HG02678 (cell line): ENCODE results near the gene RASAL3.

Experiments
- ATAC-seq: cut with Tn5 transposase; IDR thresholded peaks from one replicate; pipeline ENCODE4 v1.9.1; 2021; ENCODE audit warnings: mild to moderate bottlenecking, moderate library complexity; ENCODE audit not compliant: unreplicated experiment

Gene RASAL3

DNA sequence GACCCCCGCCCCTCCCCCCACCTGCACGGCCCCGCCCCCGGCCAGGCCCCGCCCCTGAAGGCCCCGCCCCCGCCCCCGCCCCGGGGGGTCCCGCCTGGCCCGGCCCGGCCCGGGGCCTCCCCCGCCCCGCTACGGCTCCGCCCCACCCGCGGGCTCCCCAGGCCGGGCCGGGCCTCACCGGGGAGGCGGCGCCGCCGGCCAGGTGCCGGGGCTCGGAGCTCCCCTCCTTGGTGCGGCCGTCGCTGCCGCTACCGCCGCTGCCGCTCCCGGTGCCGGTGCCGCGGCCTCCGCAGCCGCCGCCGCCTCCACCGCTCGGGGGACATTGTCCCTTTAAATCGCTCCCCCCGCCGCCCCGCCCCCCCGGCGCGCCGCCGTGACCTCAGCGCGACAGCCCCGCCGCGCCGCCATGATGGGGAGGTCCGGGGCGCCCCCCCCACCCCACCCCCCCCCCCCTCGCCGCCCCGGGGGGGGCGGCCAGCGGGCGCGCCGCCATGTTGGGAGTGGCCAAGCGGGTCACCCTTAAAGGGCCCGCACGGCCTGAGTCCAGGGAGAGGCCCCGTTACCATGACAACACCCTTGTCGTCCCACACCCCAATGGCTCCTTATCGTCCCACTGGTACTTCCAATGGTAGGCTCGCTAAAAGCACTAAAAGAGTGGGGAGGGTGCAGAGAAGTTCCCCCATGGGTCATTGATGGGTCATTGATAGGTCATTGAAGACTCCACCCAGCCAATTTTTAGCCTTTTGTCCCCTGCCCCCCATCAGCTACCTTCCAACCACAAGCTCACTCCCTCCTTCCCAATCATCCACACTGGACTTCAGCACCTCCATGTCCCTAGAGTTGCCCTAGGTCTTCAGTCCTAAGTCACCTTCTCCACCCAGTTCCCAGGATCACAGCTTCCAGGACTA is 14.5 kb downstream of the RASAL3 start, which contains the start of gene WIZ:
TSS of gene WIZ (minus strand) at position 337 of the 908 bp plus-strand sequence. CDS start 1,649 bp downstream, outside the sequence.
- ATAC-seq: peak; percentile 51

DNA sequence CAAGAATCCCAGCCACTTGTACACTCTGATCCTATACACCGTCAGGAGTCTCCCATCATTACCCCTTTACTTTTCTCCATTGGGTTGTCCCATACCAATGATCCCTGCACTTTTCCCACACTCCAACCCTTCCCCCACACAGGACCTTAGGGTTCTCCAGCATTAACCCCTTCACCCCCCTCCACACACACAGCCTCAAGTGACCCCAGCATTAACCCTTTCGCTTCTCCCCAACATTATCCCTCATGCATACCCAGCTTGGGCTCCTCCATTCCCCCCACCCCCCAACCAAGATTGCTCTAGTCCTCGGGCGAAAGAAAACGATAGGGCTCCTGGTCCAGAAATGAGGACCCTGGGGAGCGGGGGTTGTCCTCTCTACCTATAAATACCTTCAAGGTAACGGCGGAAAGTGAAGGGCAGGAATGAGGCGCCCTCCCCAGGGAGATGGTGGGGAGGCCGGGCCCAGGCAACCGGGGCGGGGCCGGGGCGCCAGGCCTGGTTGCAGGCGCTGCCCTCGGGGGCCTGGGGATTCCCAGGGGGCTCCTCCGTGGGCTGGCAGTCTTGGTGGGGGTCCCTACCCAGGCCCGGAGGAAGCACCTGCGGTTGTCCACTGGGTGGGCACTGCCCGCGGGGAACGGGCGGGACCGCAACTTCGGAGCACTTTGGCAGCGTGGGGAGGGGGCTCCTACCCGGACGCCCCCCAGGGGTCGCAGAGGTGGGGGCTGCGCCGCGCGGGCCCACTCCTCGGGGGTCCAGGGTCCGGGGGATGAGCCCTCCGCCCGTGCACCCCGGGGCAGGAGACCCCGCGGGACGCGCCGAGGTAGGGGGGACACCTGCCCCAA is 15.3 kb downstream of the RASAL3 start:
- ATAC-seq: peak; percentile 8

DNA sequence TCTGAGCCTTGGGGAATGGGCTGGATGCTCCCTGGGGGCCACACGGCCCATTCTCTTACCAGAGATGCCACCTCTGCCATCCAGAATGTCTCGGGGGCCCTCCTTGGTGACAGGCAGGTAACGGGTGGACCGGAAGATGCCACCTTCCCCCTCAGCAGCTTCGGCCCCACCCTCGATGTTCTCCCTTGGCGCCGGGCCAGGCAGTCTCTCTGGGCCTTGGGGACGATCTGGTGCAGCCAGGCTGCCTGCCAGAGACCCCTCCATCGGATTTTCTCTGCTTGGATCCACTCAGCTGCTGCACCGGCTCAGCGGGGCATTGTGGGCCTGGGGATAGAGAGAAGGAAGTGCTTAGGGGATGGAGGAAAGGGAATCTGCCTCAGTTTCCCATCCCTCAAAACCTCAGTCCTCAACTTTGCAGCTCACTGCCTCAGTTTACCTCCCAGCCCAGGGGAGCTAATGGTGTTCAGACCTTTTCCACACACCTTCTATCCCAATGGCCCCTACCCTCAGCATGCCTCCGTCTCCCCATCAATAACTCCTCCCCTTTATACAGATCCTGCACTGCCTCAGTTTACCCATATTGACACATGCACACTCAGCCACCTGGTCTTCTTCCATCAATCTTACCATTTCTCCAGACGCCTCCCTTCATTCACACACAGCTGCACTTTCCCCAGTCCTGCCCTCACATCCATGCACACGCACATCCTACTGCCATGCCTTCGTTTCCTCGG is 16.1 kb downstream of the RASAL3 start:
- no peak for ATAC-seq

DNA sequence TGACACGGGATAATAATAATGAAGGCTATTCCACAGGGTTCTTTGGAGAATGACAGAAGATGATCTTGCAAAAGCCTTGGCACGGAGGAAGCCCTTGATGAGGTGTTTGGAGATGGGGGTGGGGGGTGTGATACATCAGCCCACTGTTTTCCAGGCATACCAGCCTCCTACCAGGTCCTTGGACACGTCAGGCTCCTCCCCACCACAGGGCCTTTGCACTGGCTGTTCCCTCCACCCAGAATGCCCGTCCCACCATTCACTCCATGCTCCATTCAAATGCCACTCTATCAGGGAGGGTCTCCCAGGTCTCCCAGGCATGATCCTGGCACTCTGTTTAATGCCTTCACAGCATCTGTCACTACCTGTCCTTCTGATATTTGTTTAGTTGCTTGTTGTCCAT is 17.3 kb downstream of the RASAL3 start:
- no peak for ATAC-seq

DNA sequence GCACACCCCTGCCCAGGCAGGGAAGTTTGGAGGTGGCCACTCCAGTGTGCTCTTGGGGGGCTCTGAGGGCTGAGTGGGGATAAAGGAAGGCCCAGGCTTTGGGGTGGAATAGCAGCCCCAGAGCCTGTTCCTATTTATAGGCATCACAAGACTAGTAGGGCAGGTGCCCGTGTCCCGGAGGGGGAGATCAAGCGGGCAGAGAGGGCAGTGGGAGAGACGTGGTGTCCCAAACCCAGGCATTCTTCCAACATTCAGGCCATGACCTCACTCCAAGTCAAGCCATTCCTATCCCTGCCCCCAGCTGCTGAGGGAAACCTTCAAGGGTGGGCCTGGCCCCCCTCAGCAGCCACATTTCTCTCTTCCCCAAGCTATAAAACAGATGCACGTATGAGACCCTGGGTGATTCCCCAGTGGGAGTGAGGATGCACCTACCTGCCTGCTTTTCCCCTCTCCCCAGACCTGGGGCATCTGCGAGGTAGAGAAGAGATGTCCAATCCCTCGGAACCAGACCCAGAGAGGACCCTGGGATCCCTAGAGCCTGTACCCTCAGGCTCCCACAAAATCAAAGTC is 18.5 kb downstream of the RASAL3 start:
- no peak for ATAC-seq

DNA sequence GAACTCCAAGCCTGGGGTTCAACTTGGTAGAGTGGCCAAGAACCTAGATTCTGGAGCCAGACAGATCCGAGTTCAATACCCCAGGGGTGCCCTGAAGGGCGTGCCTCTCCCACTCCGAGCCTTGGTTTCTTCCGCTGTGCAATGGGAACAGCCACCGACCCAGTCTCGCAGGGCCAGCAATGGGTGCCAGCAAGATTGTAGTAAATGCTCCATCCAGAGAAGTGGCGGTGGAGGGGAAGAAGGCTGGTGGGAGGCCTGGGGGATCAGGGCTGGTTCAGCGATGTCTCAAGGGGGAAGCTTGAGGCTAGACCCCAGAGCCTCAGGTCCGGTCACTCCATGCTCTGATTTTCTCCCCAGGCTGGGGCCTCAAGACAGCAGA is 19.1 kb downstream of the RASAL3 start:
- no peak for ATAC-seq

DNA sequence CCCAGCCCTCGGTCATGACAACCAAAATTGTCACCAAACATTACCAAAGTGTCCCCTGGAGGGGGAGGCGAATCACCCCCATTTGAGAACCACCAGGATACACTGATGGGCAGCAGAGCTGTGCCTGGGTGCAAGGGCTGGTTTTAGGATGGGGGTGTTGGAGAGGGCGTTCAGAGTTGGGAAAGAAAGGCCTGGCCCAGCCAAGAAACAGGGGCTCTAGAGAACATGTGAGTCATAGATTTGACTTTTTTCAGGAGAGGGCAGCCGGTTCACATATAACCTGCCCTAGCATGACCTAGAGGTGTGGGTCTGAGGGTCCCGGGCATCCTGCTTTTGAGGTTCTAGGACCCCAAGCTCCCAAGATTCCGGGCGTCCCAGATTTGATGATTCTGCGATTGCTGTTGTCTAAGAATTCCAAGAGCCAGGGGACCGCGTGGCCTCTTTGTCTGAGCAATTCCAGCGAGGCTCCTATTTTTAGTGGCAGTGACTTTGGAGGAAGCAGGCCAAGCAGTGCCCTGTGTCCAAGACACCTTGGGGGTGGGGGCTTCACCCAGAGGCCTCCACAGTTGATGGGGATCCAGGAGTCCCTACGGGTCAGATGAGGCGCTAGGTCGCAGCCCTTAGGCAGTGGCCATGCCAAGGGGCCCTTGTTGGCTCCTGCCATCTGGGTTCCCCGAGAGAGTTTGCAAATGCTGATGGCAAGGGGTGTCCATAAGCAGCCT is 19.7 kb downstream of the RASAL3 start:
- ATAC-seq: no peak

DNA sequence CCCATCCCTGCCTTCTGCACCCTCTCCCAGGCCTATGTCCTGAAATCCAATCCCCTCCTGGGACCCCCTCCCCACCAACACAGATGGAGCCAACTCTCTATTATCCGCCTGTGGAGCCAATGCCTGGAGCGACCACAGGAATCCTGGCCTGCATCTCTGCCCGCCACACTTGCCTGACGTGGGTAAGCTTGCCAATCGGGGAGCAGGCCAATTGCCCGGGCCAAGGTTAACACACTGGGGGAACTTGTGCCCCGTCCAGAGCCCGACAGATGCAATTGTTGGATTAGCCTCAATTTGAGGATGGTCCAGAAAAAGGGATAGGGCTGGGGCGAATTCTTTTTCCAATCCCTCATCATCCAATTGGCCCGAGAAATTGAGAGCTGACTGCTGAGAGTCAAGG is 20.5 kb downstream of the RASAL3 start:
- ATAC-seq: no peak

DNA sequence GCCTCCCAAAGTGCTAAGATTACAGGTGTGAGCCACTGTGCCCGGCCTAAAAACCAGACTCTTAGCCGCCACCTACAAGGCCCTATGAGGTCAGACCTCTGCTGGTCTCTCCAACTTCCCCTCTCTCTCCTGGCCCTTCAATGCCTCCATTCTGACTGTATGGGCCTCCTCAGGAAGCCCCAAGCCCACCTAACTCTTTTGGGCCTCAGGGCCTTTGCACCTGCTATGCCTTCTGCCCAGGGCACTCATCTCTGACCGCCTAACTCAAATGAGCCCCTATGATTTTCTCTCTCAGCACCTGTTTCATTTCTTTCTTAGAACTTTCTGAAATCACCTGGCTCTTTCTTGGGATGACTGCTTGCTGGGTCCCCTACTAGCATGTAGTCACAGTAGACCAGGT is 21.0 kb downstream of the RASAL3 start:
- no peak for ATAC-seq

DNA sequence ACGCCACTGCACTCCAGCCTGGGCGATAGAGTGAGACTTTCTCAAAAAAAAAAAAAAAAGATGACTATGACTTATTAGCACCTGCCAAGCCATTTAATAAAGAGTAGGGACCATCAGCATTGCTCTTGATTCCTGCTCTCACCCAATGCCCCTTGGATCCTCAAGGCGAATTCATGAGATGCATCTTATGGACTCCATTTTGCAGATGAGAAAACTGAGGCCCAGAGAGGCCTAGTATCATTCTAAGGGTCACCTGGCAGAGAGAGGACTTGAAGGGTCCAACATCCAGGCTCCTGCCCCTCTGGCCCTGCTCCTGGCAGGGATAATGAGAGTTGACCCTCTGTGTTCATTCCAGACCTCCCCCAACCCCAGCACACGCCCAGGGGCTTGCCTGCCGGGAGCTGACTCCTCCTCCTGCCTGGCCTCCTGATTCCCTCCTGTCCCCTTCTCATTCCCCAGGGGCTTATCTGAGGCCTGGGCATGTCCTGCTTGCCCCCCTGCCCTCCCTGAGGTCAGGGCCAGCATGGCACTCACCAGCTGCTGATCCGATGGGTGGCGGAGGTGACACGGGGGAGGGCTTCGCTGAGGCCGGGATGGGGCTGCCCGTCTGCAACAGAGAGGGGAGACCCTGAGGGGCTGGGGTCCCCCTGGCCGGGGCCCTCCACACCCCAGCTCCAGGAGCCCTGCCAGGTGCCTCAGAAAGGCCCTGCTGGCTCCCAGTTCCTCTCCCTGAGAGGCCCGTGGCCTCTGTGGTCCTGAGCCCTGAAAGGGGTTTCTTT is 22.0 kb downstream of the RASAL3 start:
- ATAC-seq: no peak

DNA sequence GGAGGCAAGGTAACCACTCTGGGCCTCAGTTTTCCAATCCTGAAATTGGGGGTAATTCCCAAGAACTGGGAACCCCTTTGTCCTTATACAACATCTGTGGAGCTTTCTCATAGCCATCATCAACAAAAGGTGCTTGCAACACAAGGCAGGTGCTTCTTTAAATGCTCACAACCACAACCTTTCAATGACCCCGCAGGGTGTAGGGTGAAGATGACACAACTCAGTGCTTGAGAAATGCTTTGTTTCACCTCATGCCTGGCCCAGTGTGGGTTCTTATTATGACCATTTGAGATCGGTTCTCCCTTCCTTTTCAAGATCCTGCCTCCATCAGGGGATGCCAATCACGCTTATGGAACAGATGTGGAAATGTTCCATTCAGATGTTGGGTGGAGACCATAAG is 23.0 kb downstream of the RASAL3 start:
- no peak for ATAC-seq

DNA sequence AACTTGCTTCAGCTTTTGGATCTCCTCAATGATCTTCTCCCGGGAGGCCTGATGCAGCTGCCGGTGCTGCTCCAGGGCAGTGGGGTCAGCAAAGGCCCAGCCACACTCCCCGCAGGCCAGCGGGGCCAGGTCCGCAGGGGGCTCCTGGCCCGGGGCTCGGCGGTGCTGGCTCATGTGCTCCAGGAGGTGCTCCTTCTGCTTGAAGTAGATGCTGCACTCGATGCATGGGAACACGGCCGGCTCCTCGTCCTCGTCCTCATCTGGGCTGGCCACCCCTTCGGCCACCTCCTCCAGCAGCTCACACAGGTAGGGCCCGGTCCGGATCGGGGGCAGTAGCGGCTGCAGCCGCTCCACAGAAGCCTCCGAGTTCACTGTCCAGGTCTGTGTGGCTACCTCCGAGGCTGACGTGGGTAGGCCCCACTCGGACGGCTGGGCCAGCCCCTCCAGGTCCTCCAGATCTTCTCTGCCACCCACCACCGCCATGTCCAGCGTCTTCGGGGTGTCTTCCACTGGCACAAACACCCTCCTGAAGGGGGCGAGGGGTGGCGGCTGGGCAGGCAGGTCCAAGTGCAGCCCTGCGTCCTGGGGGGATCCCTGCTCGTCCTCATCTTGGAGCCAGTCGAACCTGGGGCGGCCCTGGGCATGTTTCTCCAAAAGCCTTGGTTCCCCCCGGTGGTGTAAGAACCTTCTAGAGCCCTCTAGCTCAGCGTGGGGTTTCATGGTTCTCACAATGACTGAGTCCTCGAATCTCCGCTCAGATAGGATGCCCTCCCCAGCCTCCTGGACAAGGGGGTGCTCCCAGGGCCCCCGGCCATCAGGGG is 24.3 kb downstream of the RASAL3 start:
- no peak for ATAC-seq

DNA sequence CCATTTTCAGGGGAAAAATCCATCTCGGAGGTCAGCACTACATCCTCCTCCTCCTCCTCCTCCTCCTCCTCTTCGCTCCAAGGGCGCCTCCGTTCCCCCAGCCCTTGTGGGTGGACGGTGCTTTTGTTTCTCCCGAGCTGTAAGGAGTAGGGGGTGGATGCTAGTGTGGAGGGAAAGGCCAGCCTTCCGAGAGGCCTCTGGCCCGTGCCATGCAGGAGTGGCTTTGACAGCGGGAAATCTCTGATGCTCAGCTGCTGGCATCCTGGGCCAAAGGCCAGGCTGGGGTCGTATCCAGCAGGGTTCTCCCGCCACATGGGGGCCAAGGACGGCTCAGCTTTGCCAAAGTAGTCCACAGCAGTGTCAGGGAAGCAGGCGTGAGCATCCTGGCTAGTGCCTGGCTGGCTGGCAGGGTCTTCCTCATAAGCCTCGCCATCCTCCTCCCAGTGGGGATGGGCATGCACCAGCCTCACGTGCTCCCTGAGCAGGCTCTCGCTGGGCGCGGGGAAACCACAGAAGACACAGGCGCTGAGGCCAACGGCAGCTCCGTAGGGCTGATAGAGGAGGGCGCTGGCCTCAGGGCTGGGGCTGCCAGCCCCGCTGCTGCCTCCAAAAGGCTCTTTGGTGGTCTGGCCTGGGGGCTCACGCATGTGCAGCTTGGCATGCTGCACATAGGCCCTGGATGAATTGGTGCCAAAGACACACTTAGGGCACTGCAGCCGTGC is 25.1 kb downstream of the RASAL3 start:
- no peak for ATAC-seq

DNA sequence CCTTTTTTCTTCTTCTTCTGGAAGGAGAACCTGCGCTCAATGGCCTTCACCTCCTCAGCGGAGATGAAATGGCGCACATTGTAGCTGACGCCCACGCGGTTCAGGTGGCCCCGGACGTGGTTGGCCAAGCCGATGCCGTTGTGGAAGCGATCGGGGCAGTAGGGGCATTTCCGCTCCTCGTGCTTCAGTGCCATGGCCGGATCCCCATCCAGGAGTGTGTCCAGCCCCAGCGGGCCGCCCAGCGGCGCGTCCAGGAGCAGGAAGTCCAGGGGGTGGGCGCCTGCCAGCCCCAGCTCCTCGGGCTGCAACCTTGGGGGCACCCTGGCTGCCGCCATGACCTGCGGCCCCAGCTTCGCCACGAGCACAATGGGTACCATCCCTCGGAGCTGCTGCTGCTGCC is 25.8 kb downstream of the RASAL3 start:
- ATAC-seq: no peak

DNA sequence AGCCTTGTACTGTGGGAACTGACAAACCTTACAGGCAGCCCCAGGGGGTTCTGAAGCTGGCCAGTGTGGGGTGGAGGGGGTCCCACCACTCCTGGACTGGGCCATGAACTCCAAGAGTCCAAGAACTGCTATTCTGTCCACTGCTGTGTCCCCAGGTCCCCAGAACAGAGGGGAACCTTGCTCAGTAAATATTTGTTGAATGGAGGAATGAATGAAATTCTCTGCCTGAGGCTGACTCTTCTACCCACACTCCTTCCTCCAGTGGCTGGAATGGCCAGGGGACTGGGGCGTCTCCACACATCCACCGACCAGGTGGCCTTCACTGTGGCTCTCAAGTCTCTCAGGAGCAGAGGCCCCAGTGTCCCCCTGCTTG is 26.2 kb downstream of the RASAL3 start:
- no peak for ATAC-seq

DNA sequence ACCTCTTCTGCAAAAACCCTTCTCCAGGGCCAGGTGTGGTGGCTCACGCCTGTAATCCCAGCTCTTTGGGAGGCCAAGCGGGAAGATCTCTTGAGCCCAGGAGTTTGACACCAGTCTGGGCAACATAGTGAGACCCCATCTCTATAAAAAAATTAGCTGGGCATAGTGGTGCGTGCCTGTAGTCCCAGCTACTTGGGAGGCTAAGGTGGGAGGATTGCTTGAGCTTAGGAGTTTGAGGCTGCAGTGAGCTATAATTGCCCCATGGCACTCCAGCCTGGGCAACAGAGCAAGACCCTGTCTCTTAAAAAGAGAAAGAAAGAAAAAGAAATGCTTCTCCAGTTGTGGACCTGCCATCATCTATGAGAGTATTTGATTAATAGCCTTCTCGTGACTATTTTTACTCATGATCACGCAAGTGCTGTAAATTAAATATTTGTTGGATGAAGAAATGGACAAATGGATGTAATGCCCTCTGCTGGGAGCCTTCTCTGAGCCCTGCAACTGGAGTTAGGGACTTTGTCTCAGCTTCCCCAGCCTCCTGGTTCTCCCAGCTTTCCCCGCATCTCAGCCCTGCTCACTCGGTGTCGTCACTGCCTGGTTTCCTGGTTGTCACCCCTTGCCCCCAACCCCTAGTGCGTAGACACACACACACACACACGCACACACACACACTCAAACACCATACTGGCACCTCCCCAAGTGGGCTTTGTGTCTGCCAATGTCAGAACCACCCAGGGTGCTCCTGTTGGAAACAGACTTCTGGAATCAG is 26.8 kb downstream of the RASAL3 start:
- no peak for ATAC-seq

DNA sequence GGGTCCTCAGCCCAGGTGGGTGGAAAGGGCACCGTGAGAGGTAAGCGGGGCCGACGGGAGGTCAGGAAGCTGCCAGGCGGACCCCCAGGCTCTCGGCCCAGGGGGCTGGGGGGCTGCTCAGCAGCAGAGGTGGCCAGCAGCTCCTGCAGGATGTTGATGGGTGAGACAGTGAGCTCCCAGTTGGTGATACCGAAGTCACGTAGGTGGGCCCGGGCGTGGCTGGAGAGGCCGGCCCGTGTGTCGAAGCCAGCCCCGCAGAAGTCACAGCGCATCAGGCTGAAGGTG is 27.6 kb downstream of the RASAL3 start:
- ATAC-seq: no peak
